ENCODE data around the gene LIMK2.

DNA sequence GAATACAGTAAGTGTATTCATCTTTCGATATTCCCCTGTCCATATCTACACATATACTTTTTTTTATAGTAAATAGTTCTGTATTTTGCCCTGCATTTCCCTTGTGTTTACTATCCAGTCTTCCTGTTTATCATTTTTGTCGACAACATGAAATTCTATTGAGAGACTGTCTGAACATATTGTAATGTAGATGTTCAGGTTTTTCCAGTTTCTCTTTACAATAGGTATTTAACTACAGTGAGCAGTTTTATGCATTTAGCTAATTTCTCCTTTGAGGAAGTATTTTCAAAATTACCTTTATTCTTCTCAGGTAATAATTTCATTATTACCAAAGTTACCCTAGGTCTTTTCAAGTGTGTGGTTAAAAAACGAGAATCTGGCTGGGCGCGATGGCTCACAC lies 63.5 kb downstream of the LIMK2 start:
- TF ChIP-seq SP1 (IDR thresholded peaks at IDR 0.05) (no peak), BHLHE40 (IDR thresholded peaks at IDR 0.05; ENCODE audit: borderline replicate concordance) (no peak), FOXM1 (IDR thresholded peaks at IDR 0.05; ENCODE audit: borderline replicate concordance) (no peak), CTBP1 (IDR thresholded peaks at IDR 0.05; ENCODE audit: borderline replicate concordance) (no peak), SUZ12 (IDR thresholded peaks at IDR 0.05) (no peak), FOXK2 (IDR thresholded peaks at IDR 0.05) (no peak)
